Panc1 (cell line): ENCODE measurements around the gene AIF1.

Source experiments
- SIN3A ChIP-seq: IDR thresholded peaks from 2 replicates; pipeline ENCODE4 v1.6.1; 2012; ENCODE audit warnings: low read depth, mild to moderate bottlenecking, low read length, moderate library complexity, borderline replicate concordance; ENCODE audit not compliant: insufficient read depth
- TF ChIP-seq, protein P1 (sequence below): fragments of 450-650 bp; IDR thresholded peaks from 2 replicates; pipeline ENCODE4 v1.5.1; 2017; ENCODE audit warnings: mild to moderate bottlenecking

GRCh38 chr6:31624070-31624469 is 9.0 kb downstream of the AIF1 start:
- TF ChIP-seq, protein P1, sequence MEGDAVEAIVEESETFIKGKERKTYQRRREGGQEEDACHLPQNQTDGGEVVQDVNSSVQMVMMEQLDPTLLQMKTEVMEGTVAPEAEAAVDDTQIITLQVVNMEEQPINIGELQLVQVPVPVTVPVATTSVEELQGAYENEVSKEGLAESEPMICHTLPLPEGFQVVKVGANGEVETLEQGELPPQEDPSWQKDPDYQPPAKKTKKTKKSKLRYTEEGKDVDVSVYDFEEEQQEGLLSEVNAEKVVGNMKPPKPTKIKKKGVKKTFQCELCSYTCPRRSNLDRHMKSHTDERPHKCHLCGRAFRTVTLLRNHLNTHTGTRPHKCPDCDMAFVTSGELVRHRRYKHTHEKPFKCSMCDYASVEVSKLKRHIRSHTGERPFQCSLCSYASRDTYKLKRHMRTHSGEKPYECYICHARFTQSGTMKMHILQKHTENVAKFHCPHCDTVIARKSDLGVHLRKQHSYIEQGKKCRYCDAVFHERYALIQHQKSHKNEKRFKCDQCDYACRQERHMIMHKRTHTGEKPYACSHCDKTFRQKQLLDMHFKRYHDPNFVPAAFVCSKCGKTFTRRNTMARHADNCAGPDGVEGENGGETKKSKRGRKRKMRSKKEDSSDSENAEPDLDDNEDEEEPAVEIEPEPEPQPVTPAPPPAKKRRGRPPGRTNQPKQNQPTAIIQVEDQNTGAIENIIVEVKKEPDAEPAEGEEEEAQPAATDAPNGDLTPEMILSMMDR, result no peak
- no peak for TF ChIP-seq SIN3A
